Hepatocyte (in vitro differentiated cells): ENCODE measurements around the gene NCAPG2.

Experiments
- CTCF ChIP-seq: fragments of 200-600 bp; sonication (generic); IDR thresholded peaks from 2 replicates; pipeline ENCODE4 v1.5.1; 2016; ENCODE audit warnings: antibody characterized with exemption, mild to moderate bottlenecking; ENCODE audit not compliant: poor library complexity
- EZH2 ChIP-seq: fragments of 200-600 bp; sonication (generic); IDR thresholded peaks from 2 replicates; pipeline ENCODE4 v1.6.1; 2016; ENCODE audit warnings: antibody characterized with exemption, mild to moderate bottlenecking, borderline replicate concordance
- EZH2phosphoT487 ChIP-seq: fragments of 200-600 bp; sonication (generic); IDR thresholded peaks from one replicate; pipeline ENCODE4 v1.6.1; 2018; ENCODE audit warnings: antibody characterized with exemption, mild to moderate bottlenecking, low read depth, moderate library complexity; ENCODE audit not compliant: unreplicated experiment, severe bottlenecking

- TF ChIP-seq EZH2, result no peak
- TF ChIP-seq CTCF, result no peak
- TF ChIP-seq EZH2phosphoT487, result no peak
Measured at GRCh38 chr7:158642149-158642548, 62.5 kb downstream of the NCAPG2 start.
